Stimulated activated naive CD4-positive, alpha-beta T cell treated with Interleukin-2 at 50 U/mL for 16 hours (primary cell): ENCODE data around the gene BMPER.

Experiments
- DNase-seq: peaks from one replicate; lab custom pipeline; 2025; lab: John Stamatoyannopoulos, UW

Gene BMPER

DNA sequence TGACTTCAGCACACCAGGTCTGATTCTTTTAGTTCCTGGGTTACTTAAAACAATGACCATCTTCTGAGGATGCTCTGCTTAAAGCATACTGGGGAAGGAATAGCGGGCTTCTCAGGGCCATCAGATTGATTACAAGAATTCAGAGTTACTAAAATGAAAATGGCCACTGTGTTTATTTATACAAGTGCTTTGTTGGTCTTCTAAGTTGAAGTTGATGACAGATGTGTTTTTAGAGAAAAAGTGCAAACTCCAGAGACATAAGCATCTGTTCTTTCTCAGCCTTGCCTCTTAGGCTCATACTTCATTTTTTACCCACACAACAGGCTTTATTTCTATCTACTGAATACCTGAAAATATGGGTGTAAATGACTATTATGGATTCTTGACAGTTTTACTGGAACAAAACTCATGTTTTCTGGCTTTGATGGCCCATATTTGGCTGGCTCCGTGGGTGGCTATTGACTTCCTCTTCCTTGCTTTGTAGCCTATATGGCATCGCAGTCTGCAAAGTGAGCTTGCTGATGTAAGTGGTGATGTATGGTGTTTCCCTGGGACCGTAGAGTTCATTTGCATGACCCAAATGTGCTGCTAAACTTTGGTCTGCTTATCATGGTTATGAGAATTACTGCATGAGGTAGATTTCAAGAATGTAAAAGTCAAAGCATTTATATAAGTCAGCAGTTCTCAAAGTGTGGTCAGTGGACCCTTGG lies 121.3 kb downstream of the BMPER start:
- no peak for DNase-seq

GRCh38 chr7:34031156-34031555 lies 125.8 kb downstream of the BMPER start:
- no peak for DNase-seq

- DNase-seq: no peak
These were observed 129.4 kb downstream of the BMPER start for GRCh38 chr7:34034728-34035127.

GRCh38 chr7:34036051-34036920 lies 130.9 kb downstream of the BMPER start:
- no peak for DNase-seq

- no peak for DNase-seq
These were observed 131.8 kb downstream of the BMPER start for GRCh38 chr7:34036972-34037792.

DNA sequence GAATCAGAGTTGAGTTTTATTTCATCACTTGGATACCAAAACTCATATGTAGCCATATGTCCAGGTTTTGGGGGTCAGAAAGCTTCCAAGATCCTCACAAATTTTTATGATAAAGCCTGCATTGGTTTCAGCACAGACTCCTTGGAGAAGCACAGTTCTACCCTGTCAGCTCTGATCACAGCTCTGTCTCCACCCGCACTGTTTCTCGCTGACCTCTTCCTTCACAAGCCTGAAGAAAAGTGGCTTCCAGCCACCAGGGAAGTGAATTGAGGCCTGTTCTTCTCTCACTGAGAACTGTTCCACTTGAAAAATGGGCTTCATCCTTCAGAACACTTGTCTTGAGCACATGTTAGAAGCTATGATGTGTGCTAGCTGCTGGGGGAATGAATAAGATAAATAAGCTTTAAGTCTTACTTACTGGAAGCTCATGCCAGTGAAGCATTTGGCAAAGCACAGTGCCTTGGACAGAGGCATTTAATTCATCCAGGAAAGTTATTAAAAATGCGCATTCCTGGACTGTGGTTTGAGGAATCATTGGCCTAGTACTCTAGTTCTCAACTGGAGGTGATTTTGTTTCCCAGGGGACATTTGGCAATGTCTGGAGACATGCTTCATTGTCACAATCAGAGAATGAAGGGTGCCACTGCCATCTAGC lies 133.6 kb downstream of the BMPER start:
- DNase-seq: no peak

DNA sequence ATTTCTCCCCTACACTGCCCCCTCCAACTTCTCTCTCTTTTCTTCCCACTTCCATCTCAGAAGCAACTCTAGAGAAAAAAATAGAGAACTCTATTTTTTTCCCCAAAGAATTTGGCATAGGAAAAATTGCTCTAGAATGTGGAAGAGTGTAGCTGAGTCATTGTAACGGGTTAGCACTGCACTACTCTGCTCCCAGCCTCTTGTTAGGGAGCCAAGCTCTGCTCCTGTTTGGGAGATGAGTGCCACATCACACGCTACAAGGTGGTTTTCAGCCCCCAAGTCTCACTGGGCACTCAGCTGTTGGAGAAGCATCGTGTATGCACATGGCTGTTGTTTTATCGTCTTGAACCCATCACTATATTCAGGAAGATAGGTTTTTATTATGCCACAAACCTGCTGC lies 136.4 kb downstream of the BMPER start:
- DNase-seq: no peak

DNA sequence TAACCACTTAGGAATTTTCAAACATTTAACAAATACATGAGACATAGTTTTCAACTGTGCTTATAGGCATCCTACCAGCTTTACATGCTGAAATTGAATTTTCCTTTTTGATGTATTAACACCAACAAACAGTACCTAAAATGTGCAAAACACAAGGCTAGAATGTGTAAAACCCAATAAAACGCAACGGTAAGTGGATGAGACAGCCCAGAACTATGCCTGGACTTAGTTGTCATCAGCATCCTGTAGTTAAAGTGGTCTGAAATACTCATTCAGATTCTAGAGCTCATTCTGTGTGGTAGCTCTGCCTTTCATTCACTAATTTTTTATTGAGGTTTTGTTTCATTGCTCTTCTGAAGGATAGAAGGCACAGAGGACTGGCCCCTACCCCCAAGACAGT lies 137.1 kb downstream of the BMPER start:
- no peak for DNase-seq

DNA sequence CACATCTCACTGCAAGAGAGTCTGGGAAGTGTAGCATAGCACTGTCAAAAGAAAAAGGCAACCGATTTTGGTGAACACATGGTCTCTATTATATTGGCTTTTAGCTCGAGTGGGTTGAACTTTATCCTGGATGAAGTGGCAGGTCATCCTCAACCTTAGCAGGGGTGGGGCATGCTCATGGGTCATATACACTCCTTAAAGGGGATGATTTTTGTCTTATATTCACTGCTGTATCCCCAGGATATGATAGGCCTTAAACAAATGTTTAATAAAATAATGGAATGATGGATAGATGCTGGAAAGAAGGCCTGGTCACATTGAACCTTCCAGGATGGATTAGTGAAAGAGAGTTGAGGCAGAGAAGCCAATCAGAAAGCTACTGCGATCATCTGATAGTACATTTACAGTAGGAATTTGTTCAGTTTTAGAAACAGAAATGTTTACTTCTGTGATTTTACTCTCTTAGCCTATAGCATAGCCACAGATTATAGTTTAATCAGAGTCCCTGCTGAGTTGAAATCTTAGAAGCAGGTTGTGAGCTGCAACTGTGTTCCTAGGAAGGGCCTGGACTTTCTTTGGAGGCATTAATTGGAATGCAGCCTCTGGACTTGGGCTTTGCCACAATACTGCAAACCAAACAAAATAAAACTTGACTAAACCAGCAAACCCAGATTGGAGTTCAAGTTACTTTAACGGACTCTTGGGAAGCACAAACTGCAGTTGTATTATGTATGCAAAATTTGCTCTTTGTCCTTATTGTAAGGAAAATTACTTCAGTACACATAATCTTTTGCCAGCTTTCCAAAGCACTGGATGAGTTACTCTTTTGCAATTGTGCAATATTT lies 138.3 kb downstream of the BMPER start:
- DNase-seq: no peak

- DNase-seq: no peak
These were observed 138.9 kb downstream of the BMPER start for GRCh38 chr7:34044306-34044643.

DNA sequence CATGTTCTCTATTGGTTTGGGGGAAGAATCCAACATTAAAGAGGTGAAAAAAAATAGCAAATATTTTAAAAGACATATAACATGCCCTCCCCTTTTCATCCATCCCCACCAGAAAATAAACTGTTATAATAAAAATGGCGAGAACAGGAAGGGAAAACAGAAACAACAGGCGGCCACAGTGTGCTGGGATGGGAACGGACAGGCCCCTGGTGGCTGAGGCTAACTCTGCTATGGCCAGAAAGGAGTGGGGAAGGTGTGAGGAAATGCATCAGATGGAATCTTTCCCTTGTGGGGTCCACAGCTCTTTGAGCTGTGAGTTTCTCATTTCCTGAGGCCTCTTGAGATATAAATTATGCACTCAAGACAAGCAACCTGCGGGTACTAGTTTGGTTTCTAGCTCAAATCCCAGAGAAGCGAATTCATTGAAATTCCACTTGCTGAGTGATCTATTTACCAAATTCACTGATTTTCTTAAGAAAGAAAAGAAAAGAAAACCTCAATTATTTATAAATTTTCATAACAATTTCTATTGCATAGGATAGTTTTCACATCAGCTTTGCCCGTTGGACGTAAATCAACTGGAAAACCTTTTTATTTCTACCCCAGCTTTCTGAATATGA lies 139.5 kb downstream of the BMPER start:
- DNase-seq: no peak

DNA sequence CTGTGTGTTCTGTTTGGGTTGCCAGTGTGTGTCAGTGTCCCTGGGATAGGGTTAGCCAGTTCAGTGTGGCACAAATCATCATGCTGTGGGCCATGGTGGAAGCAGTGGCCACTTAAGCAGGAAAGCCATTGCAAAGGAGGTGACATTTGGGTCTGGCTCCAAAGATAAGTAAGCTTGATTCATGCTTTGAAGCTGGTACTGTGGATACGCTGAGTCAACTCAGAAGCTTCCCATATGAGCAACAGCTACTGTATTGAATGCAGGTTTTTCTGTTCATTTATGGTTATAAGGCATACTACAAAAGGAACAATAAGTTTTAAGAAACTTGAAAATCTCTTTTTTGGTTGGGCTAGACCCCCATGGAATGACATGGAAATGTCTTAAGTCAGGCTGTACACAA lies 143.1 kb downstream of the BMPER start:
- no peak for DNase-seq

DNA sequence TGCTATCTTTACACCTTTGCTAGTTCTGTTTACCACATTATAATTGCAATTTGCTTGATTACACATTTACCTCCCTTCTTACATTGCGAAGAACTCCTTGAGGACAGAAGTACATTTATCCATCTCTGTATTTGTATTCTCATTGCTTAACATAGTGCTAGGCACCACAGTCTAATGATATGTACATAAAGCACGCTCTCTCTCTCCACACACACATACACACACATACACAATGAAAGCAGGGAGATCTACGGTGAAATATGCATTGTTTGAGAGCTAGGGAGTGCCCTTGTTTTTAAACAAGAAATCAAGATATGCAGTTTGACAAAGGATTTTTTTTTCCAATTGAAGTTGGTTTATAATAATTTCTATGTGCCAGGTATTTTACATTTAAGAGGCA lies 148.7 kb downstream of the BMPER start:
- no peak for DNase-seq

DNA sequence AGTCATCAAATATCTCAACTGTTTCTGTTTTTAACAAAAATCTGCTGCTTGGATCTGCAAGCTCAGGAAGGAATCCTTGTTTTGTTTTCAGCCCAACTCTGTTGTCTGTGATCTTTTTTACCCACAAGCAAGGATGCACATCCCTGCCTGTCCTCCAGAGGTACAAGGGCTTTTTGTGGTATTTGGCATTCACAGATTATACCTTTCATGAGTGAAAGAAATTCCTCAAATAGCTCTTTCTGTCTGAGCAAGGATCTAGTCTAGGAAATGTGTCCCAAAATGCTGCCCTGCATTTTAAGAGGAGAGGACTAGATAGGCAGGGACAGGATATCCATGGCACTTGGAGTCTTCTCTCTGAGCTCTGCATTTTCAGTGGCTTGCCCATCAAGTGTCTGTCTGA lies 151.8 kb downstream of the BMPER start:
- DNase-seq: no peak

DNA sequence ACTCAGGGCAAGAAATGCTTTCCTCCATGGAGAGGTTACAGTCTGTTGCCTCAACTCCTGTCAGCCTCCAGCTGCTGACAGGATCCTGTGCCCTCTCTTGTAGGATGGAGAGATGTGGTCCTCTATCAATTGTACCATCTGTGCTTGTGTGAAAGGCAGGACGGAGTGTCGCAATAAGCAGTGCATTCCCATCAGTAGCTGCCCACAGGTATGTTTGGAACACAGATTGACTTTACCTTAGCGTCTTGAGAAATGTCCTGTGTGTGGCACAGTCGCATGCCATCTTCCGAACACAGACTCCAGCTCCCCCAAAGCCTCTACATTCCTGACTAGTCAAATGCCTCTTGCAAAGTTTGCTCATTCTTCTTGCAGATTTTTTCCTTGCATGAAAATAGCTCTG lies 152.6 kb downstream of the BMPER start:
- DNase-seq: no peak

DNA sequence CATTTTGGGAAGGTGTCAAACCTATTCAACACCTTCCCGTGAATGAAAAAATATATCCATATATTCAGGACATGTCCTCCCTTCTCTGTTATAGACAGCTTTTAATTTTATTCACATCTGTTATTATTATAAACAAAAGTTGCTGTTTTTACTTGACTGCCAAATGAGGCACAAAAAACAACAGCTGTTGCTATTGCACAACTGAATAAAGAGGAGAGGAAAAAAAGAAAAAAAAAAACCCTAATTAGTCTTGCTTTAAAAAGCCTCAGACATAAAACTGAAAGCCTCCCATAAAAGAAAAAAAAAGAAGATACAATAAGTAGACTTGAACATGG lies 153.4 kb downstream of the BMPER start:
- DNase-seq: no peak

GRCh38 chr7:34059136-34059828 lies 153.9 kb downstream of the BMPER start:
- DNase-seq: no peak

DNA sequence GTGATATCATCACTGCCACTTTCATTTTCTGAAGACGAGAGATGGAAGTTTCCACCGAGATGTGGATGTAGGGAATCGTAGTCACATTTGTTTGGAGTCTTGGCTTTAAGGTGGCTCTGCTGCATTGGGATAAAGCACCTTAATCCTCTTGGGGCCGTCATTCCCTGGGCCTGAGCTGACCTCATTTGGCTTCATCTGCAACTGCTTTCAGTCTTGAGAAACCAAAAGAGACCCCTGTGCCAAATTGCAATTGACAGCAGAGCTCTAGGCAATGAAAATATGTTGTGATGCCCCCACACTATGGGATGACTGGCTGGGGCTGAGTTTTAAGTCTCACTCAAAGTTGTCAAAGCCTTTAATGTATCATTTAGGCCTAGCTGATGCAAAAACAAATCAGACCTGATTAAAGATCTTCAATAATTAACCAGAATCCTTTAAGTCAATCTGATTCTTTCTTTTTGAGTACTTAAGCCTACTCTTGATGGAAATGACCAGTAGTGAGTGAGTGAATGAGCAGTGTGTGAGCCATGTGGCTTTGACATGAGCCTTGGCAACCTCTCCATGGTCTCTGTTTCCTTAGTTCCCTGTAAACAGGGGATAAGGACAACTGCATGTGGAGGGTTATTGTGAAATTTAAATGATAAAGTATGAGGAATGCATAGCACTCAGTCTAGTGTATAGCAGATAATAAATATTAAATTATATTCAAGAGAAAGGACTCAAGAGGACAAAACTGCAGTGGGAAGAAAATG lies 155.0 kb downstream of the BMPER start:
- no peak for DNase-seq

DNA sequence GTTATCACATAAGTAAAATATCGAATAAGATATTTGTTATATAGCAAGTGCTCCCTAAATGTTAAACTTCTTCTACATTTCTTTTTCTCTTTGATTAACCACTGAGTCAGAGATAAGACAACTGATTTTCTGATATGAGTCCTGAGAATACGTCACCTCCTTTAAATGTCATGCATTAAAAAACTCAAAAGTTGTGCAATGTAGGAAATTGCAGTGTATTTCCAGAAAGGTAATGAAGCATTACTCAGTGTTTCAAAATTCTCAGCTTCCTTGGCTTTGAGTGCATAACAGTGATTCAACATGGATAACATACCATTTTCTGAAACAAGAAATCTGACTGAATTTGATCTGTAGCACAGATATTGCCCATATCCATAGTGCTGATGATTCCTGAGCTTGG lies 155.8 kb downstream of the BMPER start:
- no peak for DNase-seq

- DNase-seq: no peak
These were observed 157.0 kb downstream of the BMPER start for GRCh38 chr7:34062341-34062740.
